ENCODE results near the gene FAM227B. TPM values are rescaled to one million over a fixed set of nuclear protein-coding genes. Genes with fewer than 3 reads are reported as not detected.
"Not testable (repeated sequence)": the region's sequence is repeated elsewhere in the genome, so short reads cannot be mapped to it uniquely, and the experiment has no call there.

Gene FAM227B
- total and polyA plus RNA-seq, 9 donors = 7.0 to 21.8 (median 11.5) TPM

DNA sequence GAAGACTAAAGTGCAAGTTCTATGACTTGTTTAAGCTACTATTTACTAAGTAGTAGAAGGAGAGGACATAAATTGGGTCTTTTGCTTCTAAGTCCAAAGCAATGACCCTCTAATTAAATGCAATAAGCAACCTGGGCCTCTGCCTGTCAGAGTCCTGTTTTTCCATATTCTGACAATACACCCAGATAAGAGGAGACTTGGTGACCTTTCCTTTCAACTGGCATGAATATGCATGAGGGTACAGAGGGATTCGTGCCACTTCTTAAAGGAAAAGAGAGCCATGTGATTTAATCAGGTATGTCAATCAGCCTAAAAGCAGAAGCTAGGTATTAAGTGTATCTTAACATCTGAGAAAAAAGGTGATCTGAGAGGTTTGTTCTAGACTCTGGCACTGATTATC, 248.3 kb downstream of the FAM227B start:
- 81 to 88% (median 83%) methylated on average over 1 of the region's 1 CpG for WGBS, 3 donors

DNA sequence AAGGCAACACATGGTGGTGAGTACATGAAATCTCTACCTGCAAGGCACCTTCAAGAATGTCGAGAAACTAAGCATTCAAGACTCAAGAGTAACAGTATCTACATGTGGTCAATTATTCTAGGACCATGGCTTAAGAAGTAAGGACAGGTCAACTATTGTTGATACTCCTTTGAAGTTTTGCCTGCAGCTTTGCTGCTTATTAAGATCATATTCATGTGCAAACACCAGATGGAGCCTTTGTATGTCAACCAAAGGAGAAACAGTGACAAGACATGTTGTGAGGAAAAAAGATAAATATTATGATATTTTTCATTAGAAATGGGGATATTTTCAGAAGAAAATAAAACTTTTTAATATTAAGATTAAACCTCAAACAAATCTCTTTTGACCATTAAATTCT, 249.8 kb downstream of the FAM227B start:
- TF ChIP-seq POLR2A (IDR thresholded peaks at IDR 0.05) (no peak), EP300 (IDR thresholded peaks at IDR 0.05) (no peak)
- TF ChIP-seq, protein P1, sequence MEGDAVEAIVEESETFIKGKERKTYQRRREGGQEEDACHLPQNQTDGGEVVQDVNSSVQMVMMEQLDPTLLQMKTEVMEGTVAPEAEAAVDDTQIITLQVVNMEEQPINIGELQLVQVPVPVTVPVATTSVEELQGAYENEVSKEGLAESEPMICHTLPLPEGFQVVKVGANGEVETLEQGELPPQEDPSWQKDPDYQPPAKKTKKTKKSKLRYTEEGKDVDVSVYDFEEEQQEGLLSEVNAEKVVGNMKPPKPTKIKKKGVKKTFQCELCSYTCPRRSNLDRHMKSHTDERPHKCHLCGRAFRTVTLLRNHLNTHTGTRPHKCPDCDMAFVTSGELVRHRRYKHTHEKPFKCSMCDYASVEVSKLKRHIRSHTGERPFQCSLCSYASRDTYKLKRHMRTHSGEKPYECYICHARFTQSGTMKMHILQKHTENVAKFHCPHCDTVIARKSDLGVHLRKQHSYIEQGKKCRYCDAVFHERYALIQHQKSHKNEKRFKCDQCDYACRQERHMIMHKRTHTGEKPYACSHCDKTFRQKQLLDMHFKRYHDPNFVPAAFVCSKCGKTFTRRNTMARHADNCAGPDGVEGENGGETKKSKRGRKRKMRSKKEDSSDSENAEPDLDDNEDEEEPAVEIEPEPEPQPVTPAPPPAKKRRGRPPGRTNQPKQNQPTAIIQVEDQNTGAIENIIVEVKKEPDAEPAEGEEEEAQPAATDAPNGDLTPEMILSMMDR (IDR thresholded peaks at IDR 0.05) = no peak
- Histone ChIP-seq H3K4me1 (ENCODE audit: insufficient read depth) (no peaks in the 10 kb centered on the region), H3K4me3 (no peak overlapping the region), H3K27ac (no peak overlapping the region), H3K27me3 (no peaks in the 10 kb centered on the region), H3K9me3 (no peaks in the 10 kb centered on the region), H3K36me3 (no peaks in the 10 kb centered on the region)
- intact Hi-C loops (cut with DNase I) = no loop called here
- 70 to 81% (median 73%) methylated on average over 1 of the region's 1 CpG for WGBS, 3 donors
- no peak for DNase-seq

More for the DNA sequence above, 248.3 kb downstream of the FAM227B start:
- no peaks in the 10 kb centered on the region for H3K9me3 ChIP-seq
- no peaks in the 10 kb centered on the region for H3K36me3 ChIP-seq
- no peak for TF ChIP-seq POLR2A (IDR thresholded peaks at IDR 0.05)
- TF ChIP-seq, protein P1 (IDR thresholded peaks at IDR 0.05) = no peak
- no peaks in the 10 kb centered on the region for H3K4me1 ChIP-seq (ENCODE audit: insufficient read depth)
- DNase-seq = no peak
- no peak overlapping the region for H3K4me3 ChIP-seq
- no peaks in the 10 kb centered on the region for H3K27me3 ChIP-seq
- H3K27ac ChIP-seq = no peak overlapping the region
- intact Hi-C loops (cut with DNase I) = no loop called here

DNA sequence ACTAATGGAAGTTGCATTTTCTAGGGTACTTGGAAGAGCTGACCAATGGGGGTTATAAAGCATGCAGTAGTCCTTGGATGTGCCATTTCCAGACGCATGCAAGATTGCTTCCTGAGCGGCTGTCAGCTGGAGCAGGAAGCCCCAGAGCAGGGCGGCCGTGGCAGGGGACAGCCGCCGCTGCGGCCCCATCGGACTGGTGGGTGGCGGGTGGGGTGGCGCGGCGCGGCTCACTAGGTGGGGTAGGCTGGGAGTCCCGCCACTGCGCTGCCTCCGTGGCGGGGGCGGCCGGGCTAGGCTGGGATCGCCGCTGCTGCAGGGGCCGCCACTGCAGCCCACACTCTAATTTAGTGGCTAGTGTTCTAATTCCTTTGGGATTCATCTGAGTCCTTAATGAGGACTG, 254.1 kb downstream of the FAM227B start:
- H3K9me3 ChIP-seq = no peaks in the 10 kb centered on the region
- no peak overlapping the region for H3K4me3 ChIP-seq
- intact Hi-C loops (cut with DNase I) = no loop called here
- no peaks in the 10 kb centered on the region for H3K36me3 ChIP-seq
- TF ChIP-seq POLR2A (IDR thresholded peaks at IDR 0.05) = no peak
- TF ChIP-seq, protein P1 (IDR thresholded peaks at IDR 0.05) = no peak
- TF ChIP-seq EP300 (IDR thresholded peaks at IDR 0.05) = no peak
- no peaks in the 10 kb centered on the region for H3K27me3 ChIP-seq
- no peak for DNase-seq
- no peak overlapping the region for H3K27ac ChIP-seq
- no peaks in the 10 kb centered on the region for H3K4me1 ChIP-seq (ENCODE audit: insufficient read depth)
- WGBS, 3 donors = 96 to 98% (median 97%) methylated on average over 22 of the region's 22 CpGs

DNA sequence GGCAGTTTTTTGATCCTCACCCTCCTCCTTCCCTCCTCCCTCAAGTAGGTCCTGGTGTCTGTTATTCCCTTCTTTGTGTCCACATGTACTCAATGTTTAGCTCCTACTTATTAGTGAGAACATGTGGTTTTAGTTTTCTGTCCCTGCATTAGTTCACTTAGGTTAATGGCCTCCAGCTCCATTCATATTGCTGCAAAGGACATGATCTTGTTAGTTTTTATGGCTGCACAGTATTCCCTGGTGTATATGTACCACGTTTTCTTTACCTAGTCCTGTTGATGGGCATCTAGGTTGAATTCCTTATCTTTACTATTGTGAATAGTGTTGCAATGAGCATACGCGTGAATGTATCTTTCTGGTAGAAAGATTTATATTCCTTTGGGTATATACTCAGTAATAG, 259.2 kb downstream of the FAM227B start:
- no peak for DNase-seq
- no peaks in the 10 kb centered on the region for H3K9me3 ChIP-seq
- TF ChIP-seq POLR2A (IDR thresholded peaks at IDR 0.05) = no peak
- TF ChIP-seq EP300 (IDR thresholded peaks at IDR 0.05) = no peak
- TF ChIP-seq, protein P1 (IDR thresholded peaks at IDR 0.05) = no peak
- WGBS, 3 donors = 81 to 89% (median 87%) methylated on average over 3 of the region's 3 CpGs
- intact Hi-C loops (cut with DNase I) = no loop called here
- H3K4me1 ChIP-seq (ENCODE audit: insufficient read depth) = no peaks in the 10 kb centered on the region
- H3K27ac ChIP-seq = no peak overlapping the region
- H3K36me3 ChIP-seq = no peaks in the 10 kb centered on the region
- H3K27me3 ChIP-seq = no peaks in the 10 kb centered on the region
- no peak overlapping the region for H3K4me3 ChIP-seq

DNA sequence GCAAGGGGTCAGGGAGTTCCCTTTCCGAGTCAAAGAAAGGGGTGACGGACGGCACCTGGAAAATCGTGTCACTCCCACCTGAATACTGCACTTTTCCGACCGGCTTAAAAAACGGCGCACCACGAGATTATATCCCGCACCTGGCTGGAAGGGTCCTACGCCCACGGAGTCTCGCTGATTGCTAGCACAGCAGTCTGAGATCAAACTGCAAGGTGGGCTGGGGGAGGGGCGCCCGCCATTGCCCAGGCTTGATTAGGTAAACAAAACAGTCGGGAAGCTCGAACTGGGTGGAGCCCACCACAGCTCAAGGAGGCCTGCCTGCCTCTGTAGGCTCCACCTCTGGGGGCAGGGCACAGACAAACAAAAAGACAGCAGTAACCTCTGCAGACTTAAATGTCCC, 266.2 kb downstream of the FAM227B start:
- WGBS, 3 donors = 85 to 92% (median 91%) methylated on average over 17 of the region's 17 CpGs
- H3K4me3 ChIP-seq; H3K27me3 ChIP-seq; H3K27ac ChIP-seq; H3K4me1 ChIP-seq (ENCODE audit: insufficient read depth); DNase-seq; intact Hi-C loops (cut with DNase I); H3K36me3 ChIP-seq; H3K9me3 ChIP-seq: not testable (repeated sequence)
